Activated T-cell treated with anti-CD3 and anti-CD28 coated beads, Interleukin-2, amount 50 U/mL, for 4 hours (primary cell): Measurements from ENCODE around the gene MAN2A2. TPM values are rescaled to one million over a fixed set of nuclear protein-coding genes. Genes with fewer than 3 reads are reported as not detected.

Source experiments
- ATAC-seq, 2 donors: fragments of 200-7000 bp; cut with Tn5 transposase; one replicate each; pipeline ENCODE4 v1.10.0; 2021
- DNase-seq: peaks from one replicate; pipeline ENCODE4 v3.0.0-alpha.2; 2020
- H3K27me3 Mint-ChIP-seq: one replicate; pipeline ENCODE4 v1.8.0; 2021; ENCODE audit warnings: low read depth, mixed read lengths
- H3K36me3 Mint-ChIP-seq: one replicate; pipeline ENCODE4 v1.8.0; 2022; ENCODE audit warnings: mixed read lengths; ENCODE audit not compliant: insufficient read depth
- H3K4me1 Mint-ChIP-seq: one replicate; pipeline ENCODE4 v1.8.0; 2021; ENCODE audit warnings: low read depth, mixed read lengths
- H3K4me3 Mint-ChIP-seq: one replicate; pipeline ENCODE4 v1.8.0; 2021; ENCODE audit warnings: mild to moderate bottlenecking, moderate library complexity, mixed read lengths
- H3K9me3 Mint-ChIP-seq: one replicate; pipeline ENCODE4 v1.8.0; 2021; ENCODE audit warnings: mixed read lengths
- total RNA-seq, 3 donors: library from RNA; stranded (reverse); gene quantifications; one replicate each; pipeline ENCODE4 v1.2.1, GENCODE V29; 2021

MAN2A2 gene
- 100 to 1,000 TPM in 2 of 3 donors, 10 to 100 TPM in 1; 93.2 to 124 (median 122) TPM for total RNA-seq

DNA sequence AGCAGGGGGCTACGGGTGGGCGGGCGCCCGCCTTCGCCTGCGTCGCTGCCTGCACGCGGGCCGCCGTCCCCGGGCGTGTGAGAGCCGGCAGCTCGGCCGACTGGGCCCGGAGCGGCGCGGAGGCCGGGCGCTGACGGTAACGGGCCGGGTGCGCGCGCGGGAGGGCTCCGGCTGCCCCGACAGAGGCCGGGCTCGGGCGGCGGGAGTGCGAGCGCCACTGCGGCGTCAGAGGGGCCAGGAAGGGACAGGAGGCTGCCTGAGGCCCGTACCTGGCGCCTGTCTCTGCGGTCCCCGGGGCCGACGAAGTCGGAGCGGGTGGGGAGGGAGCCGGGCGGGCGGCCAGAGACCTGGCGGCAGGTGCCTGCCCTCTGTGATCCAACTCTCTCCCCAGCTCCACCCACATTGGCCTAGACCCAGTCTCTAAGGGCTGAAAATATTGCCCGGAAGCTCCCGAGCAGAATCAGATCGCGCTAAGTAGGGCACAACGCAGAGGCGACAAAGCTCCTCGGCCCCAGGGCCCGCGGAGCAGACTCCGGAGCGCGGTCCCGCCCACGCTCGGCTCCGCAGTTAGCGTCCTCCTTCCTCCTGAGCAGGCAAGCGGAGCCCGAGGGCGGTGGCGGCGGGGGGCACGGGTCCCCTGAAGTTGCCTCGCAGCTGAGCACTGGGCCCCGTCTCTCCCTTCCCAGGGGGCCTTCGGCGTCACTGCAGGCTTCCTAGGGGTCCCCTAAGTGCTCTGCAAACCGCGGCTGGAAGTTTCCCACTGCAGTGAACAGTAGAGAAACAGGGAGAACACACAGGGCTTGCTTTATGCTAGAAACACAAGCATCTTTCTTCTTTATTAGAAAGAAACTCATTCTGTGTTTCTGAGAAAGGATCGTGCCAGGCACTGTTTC lies at the start of gene MAN2A2:
Gene MAN2A2, plus strand, starts transcription at position 463 of the 893 bp plus-strand sequence. CDS start 906 bp downstream, outside the sequence.
- Mint-ChIP-seq H3K27me3 (no peaks in the 10 kb centered on the region), H3K9me3 (no peaks in the 10 kb centered on the region), H3K4me1 (peaks cover 30% of the 10 kb centered on the region), H3K36me3 (peaks cover 20% of the 10 kb centered on the region), H3K4me3 (peak within 1 kb of the TSS; percentile 83)
- DNase-seq: peak; percentile 73
- peak; percentile 67 to 69 for ATAC-seq

GRCh38 chr15:90855139-90855538 lies 48.0 kb upstream of the MAN2A2 start:
- no peak overlapping the region for H3K4me3 Mint-ChIP-seq

DNA sequence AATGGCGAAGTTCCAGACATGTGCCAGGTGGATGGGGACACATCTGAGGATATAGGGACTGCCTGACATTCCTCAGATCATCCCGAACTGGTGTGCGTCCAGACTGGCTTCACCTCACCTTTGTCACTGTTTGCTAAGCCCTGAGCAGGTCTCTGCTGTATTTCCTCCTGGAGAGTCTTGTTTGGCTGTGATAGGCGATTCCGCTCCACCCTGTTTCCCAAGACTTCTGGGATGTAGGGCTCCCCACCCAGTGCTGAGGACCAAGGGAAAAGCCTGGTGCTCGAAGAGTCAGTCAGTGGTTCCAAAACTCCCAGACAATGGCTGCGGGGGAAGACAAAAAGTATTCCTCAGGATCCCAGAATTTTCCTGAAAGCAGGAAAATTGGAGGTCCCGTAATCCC lies 45.8 kb upstream of the MAN2A2 start:
- Mint-ChIP-seq H3K27me3 (no peaks in the 10 kb centered on the region), H3K4me1 (peaks cover 53% of the 10 kb centered on the region), H3K9me3 (no peaks in the 10 kb centered on the region), H3K4me3 (no peak overlapping the region), H3K36me3 (no peaks in the 10 kb centered on the region)
- DNase-seq: no peak
- no peak for ATAC-seq

More at GRCh38 chr15:90855139-90855538, 48.0 kb upstream of the MAN2A2 start:
- ATAC-seq (no peak), DNase-seq (no peak)
- Mint-ChIP-seq H3K4me1 (peaks cover 71% of the 10 kb centered on the region), H3K9me3 (no peaks in the 10 kb centered on the region), H3K36me3 (no peaks in the 10 kb centered on the region), H3K27me3 (no peaks in the 10 kb centered on the region)

DNA sequence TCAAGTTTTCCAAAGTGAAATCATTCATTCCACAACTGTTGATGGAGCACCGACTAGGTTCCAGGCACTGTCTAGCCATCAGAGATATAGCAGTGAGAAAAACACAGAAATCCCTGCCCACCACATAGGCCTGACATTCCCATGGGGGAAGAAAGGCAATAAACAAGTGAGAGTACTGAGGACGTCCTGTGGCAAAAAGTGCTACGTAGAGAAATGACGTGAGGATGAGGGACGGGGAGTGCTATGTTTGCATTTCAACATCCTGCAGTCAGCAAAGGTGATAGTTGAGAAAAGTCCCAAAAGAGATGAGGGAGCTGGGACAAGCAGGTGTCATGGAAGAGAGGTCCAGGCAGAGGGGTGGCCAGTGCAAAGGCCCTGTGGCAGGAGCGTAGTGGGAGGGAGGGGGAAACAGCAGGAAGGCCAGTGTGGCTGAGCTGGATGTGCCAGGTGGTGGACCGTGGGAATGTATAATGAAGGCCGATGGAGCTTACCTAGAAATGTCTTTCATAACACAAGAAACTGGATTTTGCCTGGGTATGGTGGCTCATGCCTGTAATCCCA lies 45.1 kb upstream of the MAN2A2 start:
- ATAC-seq (no peak), DNase-seq (no peak)
- Mint-ChIP-seq H3K9me3 (no peaks in the 10 kb centered on the region), H3K4me1 (peaks cover 47% of the 10 kb centered on the region), H3K27me3 (no peaks in the 10 kb centered on the region), H3K36me3 (no peaks in the 10 kb centered on the region), H3K4me3 (no peak overlapping the region)

DNA sequence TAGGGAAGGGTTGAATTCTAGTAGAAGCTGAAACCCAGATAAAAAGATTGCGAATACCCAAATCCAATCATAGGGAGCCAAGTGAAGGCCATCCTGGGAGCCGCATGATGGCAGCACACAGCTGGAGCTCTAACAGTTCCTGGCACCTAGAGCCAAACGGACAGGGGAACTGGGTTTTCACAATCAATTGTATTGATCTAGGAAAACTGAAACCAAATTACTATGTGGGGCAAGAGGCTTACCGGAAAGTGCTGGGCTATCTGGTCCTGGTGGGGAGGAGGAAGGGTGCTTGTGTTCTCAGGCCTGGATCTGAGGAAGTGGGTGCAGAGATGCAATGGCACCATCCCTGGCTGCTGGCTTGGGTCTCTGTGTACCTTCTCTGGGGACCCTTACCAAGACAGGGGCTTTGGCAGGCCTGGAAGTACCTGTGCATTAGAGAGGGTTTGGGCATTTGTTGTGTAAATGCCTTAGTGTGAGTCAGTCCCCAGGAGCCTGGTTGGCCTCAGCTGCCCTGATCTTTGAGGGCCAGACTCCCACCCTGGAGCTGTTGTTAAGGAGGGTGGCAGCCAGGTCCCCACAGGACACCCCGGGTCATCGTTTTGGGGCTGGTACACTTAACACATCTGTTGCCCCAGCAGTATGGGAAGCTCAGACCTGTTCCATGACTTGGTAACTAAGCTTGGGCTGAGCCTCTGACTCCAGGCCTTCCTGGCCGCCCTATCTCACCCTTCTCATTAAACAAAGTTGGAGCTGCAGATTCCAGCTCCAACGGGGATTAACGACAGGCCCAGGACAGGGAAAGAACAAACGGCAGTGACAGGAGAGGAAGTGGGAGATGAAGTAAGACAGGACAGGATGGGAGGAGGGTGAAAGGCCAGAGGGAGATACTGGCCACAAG lies 43.6 kb upstream of the MAN2A2 start:
- Mint-ChIP-seq H3K36me3 (no peaks in the 10 kb centered on the region), H3K4me3 (no peak overlapping the region), H3K9me3 (no peaks in the 10 kb centered on the region), H3K27me3 (no peaks in the 10 kb centered on the region), H3K4me1 (peaks cover 47% of the 10 kb centered on the region)
- DNase-seq (no peak), ATAC-seq (no peak)

- DNase-seq (no peak), ATAC-seq (no peak)
- Mint-ChIP-seq H3K4me3 (no peak overlapping the region), H3K36me3 (no peaks in the 10 kb centered on the region), H3K27me3 (no peaks in the 10 kb centered on the region), H3K9me3 (no peaks in the 10 kb centered on the region), H3K4me1 (peaks cover 37% of the 10 kb centered on the region)
These were observed 42.7 kb upstream of the MAN2A2 start for GRCh38 chr15:90860450-90860849.

GRCh38 chr15:90860942-90861675 lies 42.0 kb upstream of the MAN2A2 start:
- DNase-seq: no peak

DNA sequence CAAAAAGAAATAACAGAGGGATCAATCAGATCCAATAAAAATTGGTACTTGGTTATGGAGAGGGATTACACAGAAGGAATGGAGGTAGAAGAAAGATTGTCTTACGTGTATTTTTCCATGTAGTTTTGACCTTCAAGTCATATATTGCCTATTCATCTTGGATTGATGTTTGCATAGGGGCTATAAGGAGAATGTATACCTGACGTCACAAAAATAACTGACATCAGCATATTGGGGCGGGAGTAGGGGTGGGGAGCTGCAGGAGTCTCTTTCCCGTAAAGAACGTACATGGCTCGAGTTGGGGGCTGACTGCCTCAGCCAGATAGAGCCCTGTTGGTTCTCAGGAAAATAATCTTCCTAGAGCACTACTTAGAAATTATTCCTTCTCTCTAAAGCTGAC lies 40.6 kb upstream of the MAN2A2 start:
- Mint-ChIP-seq H3K36me3 (no peaks in the 10 kb centered on the region), H3K4me1 (peaks cover 22% of the 10 kb centered on the region), H3K9me3 (no peaks in the 10 kb centered on the region), H3K4me3 (no peak overlapping the region), H3K27me3 (no peaks in the 10 kb centered on the region)
- no peak for ATAC-seq
- no peak for DNase-seq

More at GRCh38 chr15:90860942-90861675, 42.0 kb upstream of the MAN2A2 start:
- no peak for ATAC-seq
- Mint-ChIP-seq H3K4me3 (no peak overlapping the region), H3K4me1 (peaks cover 34% of the 10 kb centered on the region), H3K36me3 (no peaks in the 10 kb centered on the region), H3K27me3 (no peaks in the 10 kb centered on the region), H3K9me3 (no peaks in the 10 kb centered on the region)

- Mint-ChIP-seq H3K4me3 (no peak overlapping the region), H3K27me3 (no peaks in the 10 kb centered on the region), H3K9me3 (no peaks in the 10 kb centered on the region), H3K4me1 (peaks cover 19% of the 10 kb centered on the region), H3K36me3 (no peaks in the 10 kb centered on the region)
- DNase-seq (no peak), ATAC-seq (no peak)
These were observed 39.9 kb upstream of the MAN2A2 start for GRCh38 chr15:90862964-90863778.

GRCh38 chr15:90863987-90864386 lies 39.1 kb upstream of the MAN2A2 start:
- Mint-ChIP-seq H3K36me3 (no peaks in the 10 kb centered on the region), H3K9me3 (no peaks in the 10 kb centered on the region), H3K4me3 (no peak overlapping the region), H3K4me1 (peaks cover 28% of the 10 kb centered on the region), H3K27me3 (no peaks in the 10 kb centered on the region)
- ATAC-seq (peak; percentile 66 to 83), DNase-seq (no peak)

DNA sequence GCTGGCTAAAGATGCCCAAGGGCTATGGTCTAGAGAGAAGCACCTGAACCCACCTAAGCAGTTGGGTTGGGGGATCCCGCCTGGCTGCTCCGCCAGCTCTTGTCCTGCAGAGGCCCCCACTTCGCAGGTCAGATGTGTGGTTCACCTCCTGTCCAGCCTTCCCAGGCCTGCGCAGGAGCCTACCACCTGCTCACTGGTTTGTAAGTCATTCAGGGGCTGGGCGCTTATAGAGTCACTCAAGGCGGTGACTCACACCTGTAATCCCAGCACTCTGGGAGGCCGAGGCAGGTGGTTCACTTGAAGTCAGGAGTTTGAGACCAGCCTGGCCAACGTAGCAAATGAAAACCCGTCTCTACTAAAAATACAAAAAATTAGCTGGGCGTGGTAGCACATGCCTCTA lies 38.6 kb upstream of the MAN2A2 start:
- no peak overlapping the region for H3K4me3 Mint-ChIP-seq
- ATAC-seq (peak in 1 of 2 donors; percentile 33), DNase-seq (no peak)
- no peaks in the 10 kb centered on the region for H3K27me3 Mint-ChIP-seq
- no peaks in the 10 kb centered on the region for H3K9me3 Mint-ChIP-seq
- no peaks in the 10 kb centered on the region for H3K36me3 Mint-ChIP-seq
- peaks cover 29% of the 10 kb centered on the region for H3K4me1 Mint-ChIP-seq

GRCh38 chr15:90865702-90866101 lies 37.4 kb upstream of the MAN2A2 start:
- no peak for DNase-seq
- peaks cover 41% of the 10 kb centered on the region for H3K4me1 Mint-ChIP-seq
- ATAC-seq: no peak

DNA sequence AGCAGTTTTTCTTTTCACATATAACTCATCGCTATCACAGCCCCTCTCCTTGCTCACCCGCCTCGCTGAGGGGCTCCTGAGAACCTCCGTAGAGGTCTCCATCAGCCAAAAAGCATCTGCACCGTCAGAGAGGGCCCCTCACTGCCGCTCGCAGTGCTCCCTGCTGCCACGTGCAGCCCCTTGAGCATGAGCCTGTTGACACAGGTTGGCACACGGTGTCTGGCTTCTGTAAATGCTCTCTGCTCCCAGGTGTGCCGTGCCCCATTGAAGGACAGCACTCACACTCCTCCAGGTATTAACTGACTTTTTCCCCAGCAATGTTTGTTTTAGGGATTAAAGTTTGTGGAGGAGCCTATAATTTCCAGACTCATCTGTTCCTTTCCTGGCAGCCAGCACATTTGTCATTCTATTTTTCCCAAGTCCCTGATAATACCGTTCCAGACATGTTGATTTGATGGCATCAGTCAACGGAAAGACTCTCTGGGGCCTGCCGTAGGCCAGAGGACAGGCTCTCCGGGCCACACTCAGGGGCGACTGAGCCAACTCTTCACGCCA lies 36.9 kb upstream of the MAN2A2 start:
- DNase-seq: no peak
- Mint-ChIP-seq H3K9me3 (no peaks in the 10 kb centered on the region), H3K27me3 (no peaks in the 10 kb centered on the region), H3K4me1 (peaks cover 41% of the 10 kb centered on the region), H3K36me3 (no peaks in the 10 kb centered on the region), H3K4me3 (no peak overlapping the region)
- ATAC-seq: no peak

More at GRCh38 chr15:90865702-90866101, 37.4 kb upstream of the MAN2A2 start:
- Mint-ChIP-seq H3K4me3 (no peak overlapping the region), H3K9me3 (no peaks in the 10 kb centered on the region), H3K27me3 (no peaks in the 10 kb centered on the region), H3K36me3 (no peaks in the 10 kb centered on the region)
